SK-N-SH (cell line): Measurements from ENCODE around the gene ITGB5.

ENCODE experiments used
- CTCF ChIP-seq: fragments of 200-600 bp; sonication (generic); IDR thresholded peaks from 2 replicates; pipeline ENCODE4 v1.6.1; 2017; ENCODE audit warnings: antibody characterized with exemption, mild to moderate bottlenecking, moderate library complexity
- EZH2phosphoT487 ChIP-seq: fragments of 200-600 bp; sonication (generic); IDR thresholded peaks from 2 replicates; pipeline ENCODE4 v1.6.1; 2017; ENCODE audit warnings: low read depth, mixed run types, mild to moderate bottlenecking, antibody characterized with exemption, moderate library complexity, borderline replicate concordance
- FOXJ3 ChIP-seq: sonication (generic); formaldehyde crosslinking; IDR thresholded peaks from 2 replicates; pipeline ENCODE4 v1.5.1; 2020; ENCODE audit warnings: mild to moderate bottlenecking, missing genetic modification reagents
- GATA2 ChIP-seq: sonication (generic); formaldehyde crosslinking; IDR thresholded peaks from 2 replicates; pipeline ENCODE4 v1.5.0; 2020; ENCODE audit warnings: mild to moderate bottlenecking, missing genetic modification reagents
- JUND ChIP-seq: IDR thresholded peaks from 2 replicates; pipeline ENCODE4 v1.4.0; 2012
- POLR2AphosphoS5 ChIP-seq: IDR thresholded peaks from 2 replicates; pipeline ENCODE4 v1.6.1; 2012; ENCODE audit warnings: low read depth, low read length
- RAD21 ChIP-seq: IDR thresholded peaks from 2 replicates; pipeline ENCODE4 v1.6.1; 2012; ENCODE audit warnings: mild to moderate bottlenecking, low read length
- SMC3 ChIP-seq: IDR thresholded peaks from 2 replicates; pipeline ENCODE4 v1.6.1; 2012; ENCODE audit warnings: low read depth, low read length, improper control_type of control experiment
- TCF12 ChIP-seq: IDR thresholded peaks from 2 replicates; pipeline ENCODE4 v1.4.0; 2012
- TF ChIP-seq, protein P1 (sequence below): IDR thresholded peaks from 2 replicates; pipeline ENCODE4 v1.6.1; 2012; ENCODE audit warnings: mild to moderate bottlenecking, low read depth, low read length, moderate library complexity
- TF ChIP-seq, protein P2 (sequence below): IDR thresholded peaks from 2 replicates; pipeline ENCODE4 v1.4.0; 2012; ENCODE audit warnings: low read depth

- no peak for TF ChIP-seq TCF12
- TF ChIP-seq EZH2phosphoT487, result no peak
- TF ChIP-seq JUND, result no peak
- no peak for TF ChIP-seq CTCF
- no peak for TF ChIP-seq RAD21
- no peak for TF ChIP-seq SMC3
- no peak for TF ChIP-seq GATA2
- no peak for TF ChIP-seq POLR2AphosphoS5
- no peak for TF ChIP-seq FOXJ3
- TF ChIP-seq, protein P1, sequence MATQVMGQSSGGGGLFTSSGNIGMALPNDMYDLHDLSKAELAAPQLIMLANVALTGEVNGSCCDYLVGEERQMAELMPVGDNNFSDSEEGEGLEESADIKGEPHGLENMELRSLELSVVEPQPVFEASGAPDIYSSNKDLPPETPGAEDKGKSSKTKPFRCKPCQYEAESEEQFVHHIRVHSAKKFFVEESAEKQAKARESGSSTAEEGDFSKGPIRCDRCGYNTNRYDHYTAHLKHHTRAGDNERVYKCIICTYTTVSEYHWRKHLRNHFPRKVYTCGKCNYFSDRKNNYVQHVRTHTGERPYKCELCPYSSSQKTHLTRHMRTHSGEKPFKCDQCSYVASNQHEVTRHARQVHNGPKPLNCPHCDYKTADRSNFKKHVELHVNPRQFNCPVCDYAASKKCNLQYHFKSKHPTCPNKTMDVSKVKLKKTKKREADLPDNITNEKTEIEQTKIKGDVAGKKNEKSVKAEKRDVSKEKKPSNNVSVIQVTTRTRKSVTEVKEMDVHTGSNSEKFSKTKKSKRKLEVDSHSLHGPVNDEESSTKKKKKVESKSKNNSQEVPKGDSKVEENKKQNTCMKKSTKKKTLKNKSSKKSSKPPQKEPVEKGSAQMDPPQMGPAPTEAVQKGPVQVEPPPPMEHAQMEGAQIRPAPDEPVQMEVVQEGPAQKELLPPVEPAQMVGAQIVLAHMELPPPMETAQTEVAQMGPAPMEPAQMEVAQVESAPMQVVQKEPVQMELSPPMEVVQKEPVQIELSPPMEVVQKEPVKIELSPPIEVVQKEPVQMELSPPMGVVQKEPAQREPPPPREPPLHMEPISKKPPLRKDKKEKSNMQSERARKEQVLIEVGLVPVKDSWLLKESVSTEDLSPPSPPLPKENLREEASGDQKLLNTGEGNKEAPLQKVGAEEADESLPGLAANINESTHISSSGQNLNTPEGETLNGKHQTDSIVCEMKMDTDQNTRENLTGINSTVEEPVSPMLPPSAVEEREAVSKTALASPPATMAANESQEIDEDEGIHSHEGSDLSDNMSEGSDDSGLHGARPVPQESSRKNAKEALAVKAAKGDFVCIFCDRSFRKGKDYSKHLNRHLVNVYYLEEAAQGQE, result no peak
- TF ChIP-seq, protein P2, sequence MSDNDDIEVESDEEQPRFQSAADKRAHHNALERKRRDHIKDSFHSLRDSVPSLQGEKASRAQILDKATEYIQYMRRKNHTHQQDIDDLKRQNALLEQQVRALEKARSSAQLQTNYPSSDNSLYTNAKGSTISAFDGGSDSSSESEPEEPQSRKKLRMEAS, result no peak
These were observed 28.9 kb downstream of the ITGB5 start for GRCh38 chr3:124858275-124858674.
